Measurements from ENCODE around the gene PEX5L.

PEX5L gene

GRCh38 chr3:180048840-180049239, 12.1 kb upstream of the PEX5L start:
- no peak for TF ChIP-seq GATA3 (IDR thresholded peaks at IDR 0.05; ENCODE audit: low read depth, low read length)
- no peak for TF ChIP-seq GATA2 (IDR thresholded peaks at IDR 0.05; ENCODE audit: low read depth, low read length)

- TF ChIP-seq GATA2 (IDR thresholded peaks at IDR 0.05; ENCODE audit: low read depth, low read length), result no peak
- TF ChIP-seq GATA3 (IDR thresholded peaks at IDR 0.05; ENCODE audit: low read depth, low read length), result no peak
Observed at GRCh38 chr3:180048103-180048502, 11.4 kb upstream of the PEX5L start.

- TF ChIP-seq GATA3 (IDR thresholded peaks at IDR 0.05; ENCODE audit: low read depth, low read length), result no peak
- no peak for TF ChIP-seq GATA2 (IDR thresholded peaks at IDR 0.05; ENCODE audit: low read depth, low read length)
Observed at GRCh38 chr3:180040966-180041365, 4.2 kb upstream of the PEX5L start.

- no peak for TF ChIP-seq GATA3 (IDR thresholded peaks at IDR 0.05; ENCODE audit: low read depth, low read length)
- TF ChIP-seq GATA2 (IDR thresholded peaks at IDR 0.05; ENCODE audit: low read depth, low read length), result no peak
Observed at GRCh38 chr3:180036092-180036670, 556 bp downstream of the PEX5L start.

DNA sequence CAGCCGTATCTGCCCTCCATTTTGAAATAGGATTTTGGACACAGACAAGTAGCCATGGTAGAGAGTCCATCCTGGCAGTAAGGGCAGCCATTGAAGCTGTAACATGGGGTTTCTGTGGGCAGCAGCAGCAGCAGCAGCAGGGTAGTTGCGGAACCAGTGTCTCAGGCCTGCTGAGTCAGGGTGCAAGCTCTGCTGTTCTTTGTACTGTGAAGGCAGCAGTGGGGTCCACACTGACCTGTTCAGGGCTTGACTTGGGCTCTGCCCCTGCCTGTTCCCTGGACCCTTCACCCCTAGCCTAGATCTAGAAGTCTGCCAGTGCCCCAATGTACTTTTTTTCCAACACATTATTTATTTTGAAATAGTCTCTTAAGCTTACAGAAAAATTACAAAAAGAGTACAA, 9.7 kb downstream of the PEX5L start:
- no peak for TF ChIP-seq GATA2 (IDR thresholded peaks at IDR 0.05; ENCODE audit: low read depth, low read length)
- no peak for TF ChIP-seq GATA3 (IDR thresholded peaks at IDR 0.05; ENCODE audit: low read depth, low read length)

DNA sequence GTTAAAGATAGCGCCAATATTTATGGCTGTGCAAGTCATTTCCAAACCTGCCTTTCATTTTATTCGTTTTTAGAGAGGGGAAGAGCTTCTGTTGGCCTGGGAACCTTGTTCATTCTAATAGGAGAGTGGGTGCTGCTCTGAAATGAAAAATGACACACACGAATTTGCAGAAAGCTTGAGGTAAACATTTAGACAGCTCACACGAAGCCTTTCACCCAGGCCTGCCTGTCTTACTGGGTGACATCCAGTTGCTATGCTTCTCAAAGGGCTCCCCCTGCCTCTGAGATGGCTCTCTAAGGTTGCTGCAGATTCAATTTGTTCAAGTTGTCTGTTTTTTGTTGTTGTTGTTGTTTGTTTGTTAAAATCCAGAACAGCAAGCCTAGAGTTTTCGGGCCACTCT, 18.2 kb downstream of the PEX5L start:
- no peak for TF ChIP-seq GATA3 (IDR thresholded peaks at IDR 0.05; ENCODE audit: low read depth, low read length)
- TF ChIP-seq GATA2 (IDR thresholded peaks at IDR 0.05; ENCODE audit: low read depth, low read length), result no peak

- TF ChIP-seq GATA3 (IDR thresholded peaks at IDR 0.05; ENCODE audit: low read depth, low read length), result no peak
- no peak for TF ChIP-seq GATA2 (IDR thresholded peaks at IDR 0.05; ENCODE audit: low read depth, low read length)
Observed at GRCh38 chr3:180017846-180018245, 18.9 kb downstream of the PEX5L start.

GRCh38 chr3:180011927-180012326, 24.8 kb downstream of the PEX5L start:
- TF ChIP-seq GATA2 (IDR thresholded peaks at IDR 0.05; ENCODE audit: low read depth, low read length) (peak; percentile 30; the same call in 1 of the 2 replicates), GATA3 (IDR thresholded peaks at IDR 0.05; ENCODE audit: low read depth, low read length) (peak; percentile 96)

- TF ChIP-seq GATA3 (IDR thresholded peaks at IDR 0.05; ENCODE audit: low read depth, low read length) (no peak), GATA2 (IDR thresholded peaks at IDR 0.05; ENCODE audit: low read depth, low read length) (no peak)
Observed at GRCh38 chr3:180004542-180004941, 32.2 kb downstream of the PEX5L start.

DNA sequence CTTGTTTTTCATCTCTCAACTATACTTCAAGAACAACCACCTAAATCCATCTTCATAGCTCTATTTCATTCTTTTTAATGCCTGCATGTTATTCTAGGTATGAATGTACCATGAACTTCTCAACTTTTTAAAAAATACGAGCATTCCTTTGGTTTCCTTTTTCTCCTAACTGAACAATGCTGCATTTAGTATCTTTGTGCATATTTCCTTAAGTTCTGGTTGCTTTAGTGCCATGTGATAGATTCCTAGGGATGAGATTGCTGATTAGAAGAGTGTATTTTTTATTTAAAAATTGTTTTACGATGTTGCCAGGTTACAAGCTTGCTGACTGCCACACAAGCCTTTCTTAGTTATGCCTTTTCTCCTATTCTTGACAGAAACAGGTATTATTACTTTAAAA, 34.7 kb downstream of the PEX5L start:
- no peak for TF ChIP-seq GATA3 (IDR thresholded peaks at IDR 0.05; ENCODE audit: low read depth, low read length)
- TF ChIP-seq GATA2 (IDR thresholded peaks at IDR 0.05; ENCODE audit: low read depth, low read length), result no peak

- TF ChIP-seq GATA2 (IDR thresholded peaks at IDR 0.05; ENCODE audit: low read depth, low read length), result no peak
- TF ChIP-seq GATA3 (IDR thresholded peaks at IDR 0.05; ENCODE audit: low read depth, low read length), result no peak
Observed at GRCh38 chr3:180000500-180000899, 36.2 kb downstream of the PEX5L start.

GRCh38 chr3:179995406-179995805, 41.3 kb downstream of the PEX5L start:
- no peak for TF ChIP-seq GATA3 (IDR thresholded peaks at IDR 0.05; ENCODE audit: low read depth, low read length)
- TF ChIP-seq GATA2 (IDR thresholded peaks at IDR 0.05; ENCODE audit: low read depth, low read length), result no peak

- TF ChIP-seq GATA2 (IDR thresholded peaks at IDR 0.05; ENCODE audit: low read depth, low read length), result no peak
- TF ChIP-seq GATA3 (IDR thresholded peaks at IDR 0.05; ENCODE audit: low read depth, low read length), result no peak
Observed at GRCh38 chr3:179991883-179992282, 44.9 kb downstream of the PEX5L start.

- no peak for TF ChIP-seq GATA3 (IDR thresholded peaks at IDR 0.05; ENCODE audit: low read depth, low read length)
- TF ChIP-seq GATA2 (IDR thresholded peaks at IDR 0.05; ENCODE audit: low read depth, low read length), result no peak
Observed at GRCh38 chr3:179991104-179991503, 45.6 kb downstream of the PEX5L start.

GRCh38 chr3:179981646-179982045, 55.1 kb downstream of the PEX5L start:
- TF ChIP-seq GATA2 (IDR thresholded peaks at IDR 0.05; ENCODE audit: low read depth, low read length) (no peak), GATA3 (IDR thresholded peaks at IDR 0.05; ENCODE audit: low read depth, low read length) (no peak)

- no peak for TF ChIP-seq GATA3 (IDR thresholded peaks at IDR 0.05; ENCODE audit: low read depth, low read length)
- no peak for TF ChIP-seq GATA2 (IDR thresholded peaks at IDR 0.05; ENCODE audit: low read depth, low read length)
Observed at GRCh38 chr3:179977356-179977755, 59.4 kb downstream of the PEX5L start.

Measured in SH-SY5Y (cell line).